GM21737 (cell line): ENCODE measurements around the gene ORC1.

Source experiments
- ATAC-seq: cut with Tn5 transposase; IDR thresholded peaks from one replicate; pipeline ENCODE4 v1.9.1; 2021; ENCODE audit warnings: mild to moderate bottlenecking, moderate library complexity; ENCODE audit not compliant: unreplicated experiment

The ORC1 gene

GRCh38 chr1:52404116-52404974 lies at the start of gene ORC1, which contains the start of gene PRPF38A:
ORC1 (minus strand) TSS chr1:52404423; CDS start chr1:52402223, 2,200 bp downstream.
PRPF38A (plus strand) TSS chr1:52404602; CDS start chr1:52404750, 148 bp downstream.
- peak; percentile 93 for ATAC-seq

GRCh38 chr1:52444463-52444862 lies 40.2 kb upstream of the ORC1 start:
- no peak for ATAC-seq

- no peak for ATAC-seq
These were observed 35.8 kb upstream of the ORC1 start for GRCh38 chr1:52439976-52440375.

GRCh38 chr1:52436817-52437216 lies 32.6 kb upstream of the ORC1 start:
- no peak for ATAC-seq

- ATAC-seq: no peak
These were observed 31.4 kb upstream of the ORC1 start for GRCh38 chr1:52435650-52436049.

GRCh38 chr1:52435211-52435610 lies 31.0 kb upstream of the ORC1 start:
- no peak for ATAC-seq

- ATAC-seq: no peak
These were observed 28.6 kb upstream of the ORC1 start for GRCh38 chr1:52432807-52433206.

- ATAC-seq: no peak
These were observed 22.9 kb upstream of the ORC1 start for GRCh38 chr1:52427152-52427551.

- ATAC-seq: no peak
These were observed 22.1 kb upstream of the ORC1 start for GRCh38 chr1:52426371-52426770.

GRCh38 chr1:52424813-52425212 lies 20.6 kb upstream of the ORC1 start:
- no peak for ATAC-seq

GRCh38 chr1:52424231-52424636 lies 20.0 kb upstream of the ORC1 start:
- ATAC-seq: no peak

- ATAC-seq: no peak
These were observed 19.5 kb upstream of the ORC1 start for GRCh38 chr1:52423771-52424170.

GRCh38 chr1:52423055-52423454 lies 18.8 kb upstream of the ORC1 start:
- ATAC-seq: no peak

GRCh38 chr1:52420713-52421112 lies 16.5 kb upstream of the ORC1 start:
- ATAC-seq: no peak

GRCh38 chr1:52416811-52417210 lies 12.6 kb upstream of the ORC1 start:
- no peak for ATAC-seq

GRCh38 chr1:52414942-52415341 lies 10.7 kb upstream of the ORC1 start:
- ATAC-seq: no peak

- no peak for ATAC-seq
These were observed 9.3 kb upstream of the ORC1 start for GRCh38 chr1:52413410-52413989.

- ATAC-seq: no peak
These were observed 734 bp upstream of the ORC1 start for GRCh38 chr1:52404975-52405338.

- peak; percentile 34 for ATAC-seq
These were observed 582 bp downstream of the ORC1 start for GRCh38 chr1:52403566-52404115.

- ATAC-seq: no peak
These were observed 1.4 kb downstream of the ORC1 start for GRCh38 chr1:52402860-52403240.

GRCh38 chr1:52400131-52400530 lies 4.1 kb downstream of the ORC1 start:
- ATAC-seq: no peak

GRCh38 chr1:52399629-52400028 lies 4.6 kb downstream of the ORC1 start:
- ATAC-seq: no peak
